Panc1 (cell line): ENCODE measurements around the gene RBM48. TPM values are rescaled to one million over a fixed set of nuclear protein-coding genes. Genes with fewer than 3 reads are reported as not detected.
"Not testable (repeated sequence)": the region's sequence is repeated elsewhere in the genome, so short reads cannot be mapped to it uniquely, and the experiment has no call there.

Source experiments
- ATAC-seq: fragments of 200-7000 bp; cut with Tn5 transposase; 2 replicates; pipeline ENCODE4 v1.9.1; 2020; ENCODE audit warnings: mild to moderate bottlenecking, moderate library complexity
- Bru-seq: library from RNA; stranded (reverse); fragments of 400-500 nt; gene quantifications from one replicate; lab custom pipeline; 2021; lab: Mats Ljungman, UMichigan
- BruChase-seq, 2 experiments: library from RNA; stranded (reverse); fragments of 400-500 nt; gene quantifications; one replicate each; lab custom pipeline; 2021; lab: Mats Ljungman, UMichigan
- BruUV-seq: library from RNA; stranded (reverse); fragments of 400-500 nt; replicated peaks from 2 replicates; lab custom pipeline; 2021; lab: Mats Ljungman, UMichigan
- CTCF ChIA-PET: fragments of 300-600 bp; sonication (Branson Sonifier 250); formaldehyde crosslinking; loops from one replicate; lab custom pipeline; 2022; ENCODE audit warnings: antibody characterized with exemption; lab: Charles Lee
- POLR2A ChIA-PET: fragments of 300-600 bp; sonication (Branson Sonifier 250); formaldehyde crosslinking; loops from one replicate; lab custom pipeline; 2022; ENCODE audit warnings: antibody characterized with exemption; lab: Charles Lee
- DNase-seq: peaks from one replicate; pipeline ENCODE4 v3.0.0-alpha.2; 2010; ENCODE audit warnings: low read depth, low spot score
- H3K27ac ChIP-seq: 2 replicates; pipeline ENCODE4 v1.5.1; 2011; ENCODE audit warnings: mild to moderate bottlenecking, low read length, inconsistent platforms
- H3K27me3 ChIP-seq: fragments of 200-500 bp; sonication (Bioruptor generic); 2 replicates; pipeline ENCODE4 v1.6.0; 2014; ENCODE audit warnings: low read length, inconsistent platforms; ENCODE audit not compliant: control insufficient read depth, insufficient read depth
- H3K36me3 ChIP-seq: fragments of 200-500 bp; sonication (Bioruptor generic); 2 replicates; pipeline ENCODE4 v1.5.1; 2014; ENCODE audit warnings: inconsistent platforms, mild to moderate bottlenecking, low read length, moderate library complexity; ENCODE audit not compliant: control insufficient read depth, insufficient read depth
- H3K4me1 ChIP-seq: 2 replicates; pipeline ENCODE4 v1.5.1; 2011; ENCODE audit warnings: inconsistent platforms, mild to moderate bottlenecking, low read length, moderate library complexity; ENCODE audit not compliant: control insufficient read depth, insufficient read depth
- H3K4me3 ChIP-seq, 2 experiments: 2 replicates each; pipeline ENCODE4 v1.5.1; 2011 to 2012; ENCODE audit warnings: low read depth in 2 of 2, low read length in 2 of 2, mild to moderate bottlenecking in 2 of 2, inconsistent platforms in 1 of 2, moderate library complexity in 1 of 2
- H3K9me3 ChIP-seq: fragments of 200-500 bp; sonication (Bioruptor generic); 2 replicates; pipeline ENCODE4 v1.5.1; 2014; ENCODE audit warnings: low read depth, mild to moderate bottlenecking, inconsistent platforms, low read length, moderate library complexity; ENCODE audit not compliant: control insufficient read depth, insufficient read depth
- POLR2AphosphoS5 ChIP-seq: IDR thresholded peaks from 2 replicates; pipeline ENCODE4 v1.6.1; 2012; ENCODE audit warnings: mild to moderate bottlenecking, low read depth, low read length, moderate library complexity
- SIN3A ChIP-seq: IDR thresholded peaks from 2 replicates; pipeline ENCODE4 v1.6.1; 2012; ENCODE audit warnings: low read depth, mild to moderate bottlenecking, low read length, moderate library complexity, borderline replicate concordance; ENCODE audit not compliant: insufficient read depth
- TCF7L2 ChIP-seq: IDR thresholded peaks from 2 replicates; pipeline ENCODE4 v1.6.1; 2011; ENCODE audit warnings: mild to moderate bottlenecking, low read depth, low read length, inconsistent platforms
- in situ Hi-C: cut with HindIII; loops from 2 replicates; pipeline ENCODE4 v1.10.0; 2016; ENCODE audit warnings: low sequenced_read_pairs, low pct_unique_long_range_greater_than_20kb
- intact Hi-C: fragments of 100-400 bp; cut with micrococcal nuclease; formaldehyde crosslinking; loops from one replicate; pipeline ENCODE4 v1.10.0; 2022; ENCODE audit not compliant: unreplicated experiment
- long read RNA-seq: library from polyadenylated mRNA; unstranded; transcript quantifications from one replicate; pipeline ENCODE4 v2.0.0, GENCODE V29; 2021; ENCODE audit not compliant: unreplicated experiment
- polyA plus RNA-seq: library from polyadenylated mRNA; unstranded; fragments of >200 nt; gene quantifications from one replicate; pipeline ENCODE4 v1.2.1, GENCODE V29; 2012; ENCODE audit warnings: missing spikeins; ENCODE audit not compliant: insufficient read length
- total RNA-seq: library from RNA; stranded (reverse); gene quantifications from one replicate; pipeline ENCODE4 v1.2.1, GENCODE V29; 2021; ENCODE audit not compliant: unreplicated experiment
- TF ChIP-seq, protein P1 (sequence below): fragments of 450-650 bp; IDR thresholded peaks from 2 replicates; pipeline ENCODE4 v1.5.1; 2017; ENCODE audit warnings: mild to moderate bottlenecking
- TF ChIP-seq, protein P2 (sequence below), 2 experiments: IDR thresholded peaks; 2 replicates each; pipeline ENCODE4 v1.6.1; 2011 to 2012; ENCODE audit warnings: low read depth in 2 of 2, control low read depth in 1 of 2, low read length in 1 of 2, mild to moderate bottlenecking in 1 of 2, moderate library complexity in 1 of 2; ENCODE audit not compliant: insufficient read depth in 1 of 2

The RBM48 gene
- 10.1 TPM for total RNA-seq
- polyA plus RNA-seq, result 3.9 TPM
- Bru-seq, nascent RNA, result percentile 81 among the genes with signal in this experiment
- percentile 84 among the genes with signal in this experiment for BruChase-seq, experiment 1, labeled RNA remaining after a 2-hour chase
- percentile 68 among the genes with signal in this experiment for BruChase-seq, experiment 2, labeled RNA remaining after a 6-hour chase
- long read RNA-seq, transcript RBM48-201 (5 exons, 1,742 nt), result major isoform, 17 of 27 reads
- long read RNA-seq, partial matches to known transcripts, result 3 of 27 reads
- long read RNA-seq, other reads (novel, unspliced or antisense), result 7 of 27 reads

DNA sequence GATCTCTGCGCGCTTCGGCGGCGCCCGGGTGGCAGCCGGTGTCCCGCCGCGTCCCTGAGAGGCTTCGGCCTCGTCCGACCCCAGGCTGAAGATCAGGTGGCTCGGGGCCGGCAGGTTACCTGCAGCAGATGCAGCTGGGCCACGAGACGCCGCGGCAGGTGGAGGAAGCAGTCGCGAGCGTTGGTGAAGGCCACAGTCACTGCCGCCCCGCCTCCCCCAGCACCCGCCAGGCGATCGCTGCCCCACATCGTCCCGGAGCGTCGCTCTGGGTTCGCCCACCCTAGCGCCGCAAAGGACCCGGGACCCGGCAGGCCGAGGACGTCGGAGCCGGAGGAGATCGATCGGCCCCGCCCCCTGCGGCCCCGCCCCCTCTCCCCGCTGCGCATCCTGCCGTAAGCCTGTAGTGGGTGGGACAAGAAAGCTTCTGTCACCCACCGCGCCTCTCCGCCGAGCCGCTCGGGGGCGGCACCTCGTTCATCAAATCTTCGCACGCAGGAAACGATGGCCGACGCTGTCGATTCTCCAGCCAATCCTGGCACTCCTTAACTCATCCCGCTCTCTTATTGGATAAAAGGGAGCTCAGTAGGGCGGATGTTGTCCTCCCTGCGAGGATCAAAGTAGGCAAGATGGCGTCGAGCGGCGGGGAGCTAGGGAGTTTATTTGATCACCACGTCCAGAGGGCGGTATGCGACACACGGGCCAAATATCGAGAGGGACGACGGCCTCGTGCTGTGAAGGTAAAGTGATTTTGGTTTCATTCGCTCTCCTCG is at the start of gene RBM48, which contains the start of gene PEX1:
RBM48 (plus strand) TSS at position 608 of the 770 bp plus-strand sequence; CDS start at position 627, 19 bp downstream.
PEX1 (minus strand) TSS at position 333 of the 770 bp plus-strand sequence; CDS start at position 248, 85 bp downstream.
- no TSS peak for BruUV-seq
- TF ChIP-seq SIN3A, result no peak
- TF ChIP-seq, protein P1, sequence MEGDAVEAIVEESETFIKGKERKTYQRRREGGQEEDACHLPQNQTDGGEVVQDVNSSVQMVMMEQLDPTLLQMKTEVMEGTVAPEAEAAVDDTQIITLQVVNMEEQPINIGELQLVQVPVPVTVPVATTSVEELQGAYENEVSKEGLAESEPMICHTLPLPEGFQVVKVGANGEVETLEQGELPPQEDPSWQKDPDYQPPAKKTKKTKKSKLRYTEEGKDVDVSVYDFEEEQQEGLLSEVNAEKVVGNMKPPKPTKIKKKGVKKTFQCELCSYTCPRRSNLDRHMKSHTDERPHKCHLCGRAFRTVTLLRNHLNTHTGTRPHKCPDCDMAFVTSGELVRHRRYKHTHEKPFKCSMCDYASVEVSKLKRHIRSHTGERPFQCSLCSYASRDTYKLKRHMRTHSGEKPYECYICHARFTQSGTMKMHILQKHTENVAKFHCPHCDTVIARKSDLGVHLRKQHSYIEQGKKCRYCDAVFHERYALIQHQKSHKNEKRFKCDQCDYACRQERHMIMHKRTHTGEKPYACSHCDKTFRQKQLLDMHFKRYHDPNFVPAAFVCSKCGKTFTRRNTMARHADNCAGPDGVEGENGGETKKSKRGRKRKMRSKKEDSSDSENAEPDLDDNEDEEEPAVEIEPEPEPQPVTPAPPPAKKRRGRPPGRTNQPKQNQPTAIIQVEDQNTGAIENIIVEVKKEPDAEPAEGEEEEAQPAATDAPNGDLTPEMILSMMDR, result peak; percentile 83
- TF ChIP-seq, protein P2, sequence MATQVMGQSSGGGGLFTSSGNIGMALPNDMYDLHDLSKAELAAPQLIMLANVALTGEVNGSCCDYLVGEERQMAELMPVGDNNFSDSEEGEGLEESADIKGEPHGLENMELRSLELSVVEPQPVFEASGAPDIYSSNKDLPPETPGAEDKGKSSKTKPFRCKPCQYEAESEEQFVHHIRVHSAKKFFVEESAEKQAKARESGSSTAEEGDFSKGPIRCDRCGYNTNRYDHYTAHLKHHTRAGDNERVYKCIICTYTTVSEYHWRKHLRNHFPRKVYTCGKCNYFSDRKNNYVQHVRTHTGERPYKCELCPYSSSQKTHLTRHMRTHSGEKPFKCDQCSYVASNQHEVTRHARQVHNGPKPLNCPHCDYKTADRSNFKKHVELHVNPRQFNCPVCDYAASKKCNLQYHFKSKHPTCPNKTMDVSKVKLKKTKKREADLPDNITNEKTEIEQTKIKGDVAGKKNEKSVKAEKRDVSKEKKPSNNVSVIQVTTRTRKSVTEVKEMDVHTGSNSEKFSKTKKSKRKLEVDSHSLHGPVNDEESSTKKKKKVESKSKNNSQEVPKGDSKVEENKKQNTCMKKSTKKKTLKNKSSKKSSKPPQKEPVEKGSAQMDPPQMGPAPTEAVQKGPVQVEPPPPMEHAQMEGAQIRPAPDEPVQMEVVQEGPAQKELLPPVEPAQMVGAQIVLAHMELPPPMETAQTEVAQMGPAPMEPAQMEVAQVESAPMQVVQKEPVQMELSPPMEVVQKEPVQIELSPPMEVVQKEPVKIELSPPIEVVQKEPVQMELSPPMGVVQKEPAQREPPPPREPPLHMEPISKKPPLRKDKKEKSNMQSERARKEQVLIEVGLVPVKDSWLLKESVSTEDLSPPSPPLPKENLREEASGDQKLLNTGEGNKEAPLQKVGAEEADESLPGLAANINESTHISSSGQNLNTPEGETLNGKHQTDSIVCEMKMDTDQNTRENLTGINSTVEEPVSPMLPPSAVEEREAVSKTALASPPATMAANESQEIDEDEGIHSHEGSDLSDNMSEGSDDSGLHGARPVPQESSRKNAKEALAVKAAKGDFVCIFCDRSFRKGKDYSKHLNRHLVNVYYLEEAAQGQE (IDR thresholded peaks at IDR 0.05; ENCODE audit: insufficient read depth in 1 of 2, low read depth in 2 of 2, low read length in 1 of 2), result no peak
- peak; percentile 99 for TF ChIP-seq TCF7L2
- peak; percentile 59 for TF ChIP-seq POLR2AphosphoS5

DNA sequence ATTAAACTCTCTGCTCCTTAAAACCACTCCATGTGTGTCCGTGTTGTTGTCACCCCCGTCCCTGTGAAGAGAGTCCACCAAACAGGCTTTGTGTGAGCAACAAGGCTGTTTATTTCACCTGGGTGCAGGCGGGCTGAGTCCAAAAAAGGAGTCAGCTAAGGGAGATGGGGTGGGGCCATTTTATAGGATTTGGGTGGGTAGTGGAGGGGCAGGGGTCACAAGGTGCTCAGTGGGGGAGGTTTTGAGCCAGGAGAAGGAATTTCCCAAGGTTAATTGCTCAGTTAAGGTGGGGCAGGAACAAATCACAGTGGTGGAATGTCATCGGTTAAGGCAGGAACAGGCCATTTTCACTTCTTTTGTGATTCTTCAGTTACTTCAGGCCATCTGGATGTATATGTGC is 49.4 kb upstream of the RBM48 start:
- POLR2A ChIA-PET, H3K9me3 ChIP-seq, H3K36me3 ChIP-seq, H3K4me3 ChIP-seq, CTCF ChIA-PET, H3K4me1 ChIP-seq, DNase-seq, ATAC-seq, H3K27ac ChIP-seq, BruUV-seq, in situ Hi-C loops, intact Hi-C loops, H3K27me3 ChIP-seq: not testable (repeated sequence)

More for the DNA sequence above, at the start of gene RBM48, which contains the start of gene PEX1:
- Histone ChIP-seq H3K27ac (peak within 1 kb of the TSS; percentile 99), H3K9me3 (no peaks in the 10 kb centered on the region), H3K27me3 (no peaks in the 10 kb centered on the region), H3K4me1 (peaks cover 11% of the 10 kb centered on the region), H3K36me3 (peaks cover 22% of the 10 kb centered on the region), H3K4me3 (peak within 1 kb of the TSS; percentile 99)
- DNase-seq (peak; percentile 99), ATAC-seq (peak; percentile 97)
- CTCF ChIA-PET, result interaction anchor here (0.6 to 1.0 kb wide), 7 partner anchors 26 to 497 kb away, joined by 3 to 8 read pairs (median 4); partner anchors contain the start of gene GATAD1
- in situ Hi-C loops (no loop called here), intact Hi-C loops (no loop called here)
- POLR2A ChIA-PET, result interaction anchor here (0.5 to 1.3 kb wide), 15 partner anchors 11 to 622 kb away, joined by 3 to 9 read pairs (median 4); partner anchors contain the start of genes ANKIB1, FAM133B, GATAD1 and KRIT1

DNA sequence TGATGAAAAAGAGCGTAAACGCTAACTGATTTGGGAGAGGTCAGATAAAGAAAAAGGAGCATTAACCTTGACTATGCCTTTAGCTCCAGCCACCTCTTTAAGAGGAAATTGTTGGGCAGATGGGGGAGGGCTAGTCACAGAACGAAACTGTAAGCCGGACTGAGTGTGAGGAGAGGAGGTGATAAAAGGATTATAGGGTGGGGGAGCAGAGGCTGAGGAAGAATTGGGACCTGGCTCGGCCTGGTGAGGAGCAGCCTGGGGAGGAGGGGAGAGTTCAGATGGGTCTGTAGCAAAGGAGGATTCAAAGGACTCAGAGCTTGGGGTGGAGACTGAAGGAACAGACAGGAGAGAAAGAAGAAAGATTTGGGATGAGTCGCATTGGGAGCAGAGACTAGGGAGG is 45.0 kb upstream of the RBM48 start:
- BruUV-seq, in situ Hi-C loops, POLR2A ChIA-PET, H3K9me3 ChIP-seq, ATAC-seq, H3K27me3 ChIP-seq, intact Hi-C loops, H3K4me3 ChIP-seq, CTCF ChIA-PET, DNase-seq, H3K27ac ChIP-seq, H3K4me1 ChIP-seq: not testable (repeated sequence)
- H3K36me3 ChIP-seq, result peaks cover 11% of the 10 kb centered on the region

DNA sequence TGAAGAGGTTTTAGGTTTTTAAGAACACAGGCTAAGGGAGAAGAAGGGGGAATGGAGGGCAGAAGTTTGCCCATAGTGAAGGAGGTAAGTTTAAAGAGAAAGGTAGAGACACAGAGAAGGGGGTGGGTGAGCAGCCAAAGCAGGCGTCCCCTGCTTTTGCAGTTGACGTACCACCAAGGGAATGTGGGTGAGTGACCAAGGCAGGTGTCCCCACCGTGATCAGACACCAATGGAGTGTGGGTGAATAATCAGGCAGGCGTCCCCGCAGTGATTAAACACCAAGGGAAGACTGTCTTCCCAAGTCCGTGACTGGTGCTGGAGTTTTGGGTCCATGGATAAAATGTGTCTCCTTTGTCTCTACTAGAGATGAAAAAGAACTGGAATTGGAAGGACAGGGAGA is 44.4 kb upstream of the RBM48 start:
- H3K4me1 ChIP-seq, H3K9me3 ChIP-seq, POLR2A ChIA-PET, intact Hi-C loops, H3K27ac ChIP-seq, BruUV-seq, H3K27me3 ChIP-seq, ATAC-seq, in situ Hi-C loops, H3K4me3 ChIP-seq, CTCF ChIA-PET, DNase-seq: not testable (repeated sequence)
- H3K36me3 ChIP-seq, result peaks cover 11% of the 10 kb centered on the region
